Uterus (tissue), 2 donors: Measurements from ENCODE around the gene CDC42EP5.

Source experiments
- CTCF ChIP-seq, 4 experiments: fragments of 200-600 bp in 2 of 4; fragments of 450-650 bp in 2 of 4; sonication (generic) in 2 of 4; IDR thresholded peaks; one replicate each; pipeline ENCODE4 v1.5.1; 2016 to 2019; ENCODE audit warnings: antibody characterized with exemption in 4 of 4, mild to moderate bottlenecking in 2 of 4, moderate library complexity in 1 of 4
- POLR2A ChIP-seq, 2 donors: fragments of 450-650 bp; IDR thresholded peaks; one replicate each; pipeline ENCODE4 v1.6.1; 2016; ENCODE audit warnings: antibody characterized with exemption in 2 of 2, mild to moderate bottlenecking in 1 of 2, moderate library complexity in 1 of 2

GRCh38 chr19:54433697-54434096 is 39.4 kb downstream of the CDC42EP5 start:
- TF ChIP-seq CTCF (IDR thresholded peaks at IDR 0.05) (no peak), POLR2A (IDR thresholded peaks at IDR 0.05) (no peak)
